Inflammatory macrophage (primary cell): ENCODE measurements around the gene CABP5.

Source experiments
- DNase-seq, 2 donors: peaks; one replicate each; pipeline ENCODE4 v3.0.0-alpha.2; 2020 to 2022

Gene CABP5

DNA sequence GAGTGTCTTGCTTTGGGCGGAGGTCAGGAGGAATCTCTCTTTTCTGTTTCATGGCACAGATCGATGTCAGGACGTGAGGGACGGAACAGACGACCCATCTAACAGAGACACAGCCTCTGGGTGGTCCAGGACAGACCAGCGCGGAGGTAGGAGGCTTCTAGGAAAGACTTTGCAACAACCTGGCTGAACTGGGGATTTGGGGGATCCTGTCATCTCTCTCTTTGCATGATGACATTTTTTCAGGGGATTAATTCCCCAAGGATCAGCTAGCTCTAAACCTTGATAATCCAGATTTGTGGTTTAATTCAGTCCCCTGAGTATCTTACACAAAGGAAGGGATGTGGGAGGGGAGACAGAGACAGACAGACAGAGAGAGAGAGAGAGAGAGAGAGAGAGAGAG, 14.4 kb downstream of the CABP5 start:
- no peak for DNase-seq

DNA sequence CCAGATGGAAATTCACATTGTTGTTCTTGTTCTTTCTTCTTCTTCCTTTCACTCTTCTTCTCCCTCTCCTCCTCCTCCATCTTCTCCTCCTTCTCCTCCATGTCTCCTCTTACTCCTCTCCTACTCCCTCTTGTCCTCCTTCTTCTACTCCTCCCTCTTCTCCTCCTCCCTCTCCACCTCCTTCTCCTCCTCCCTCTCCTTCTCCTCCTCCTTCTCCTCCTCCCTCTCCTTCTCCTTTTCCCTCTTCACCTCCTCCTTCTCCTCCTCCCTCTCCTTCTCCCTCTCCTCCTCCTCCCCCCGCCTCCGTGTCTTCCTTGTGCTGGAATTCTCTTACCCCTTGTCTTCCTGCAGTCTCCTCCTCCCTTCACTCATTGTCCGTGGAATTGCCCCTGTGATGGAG, 18.4 kb downstream of the CABP5 start:
- DNase-seq = no peak

DNA sequence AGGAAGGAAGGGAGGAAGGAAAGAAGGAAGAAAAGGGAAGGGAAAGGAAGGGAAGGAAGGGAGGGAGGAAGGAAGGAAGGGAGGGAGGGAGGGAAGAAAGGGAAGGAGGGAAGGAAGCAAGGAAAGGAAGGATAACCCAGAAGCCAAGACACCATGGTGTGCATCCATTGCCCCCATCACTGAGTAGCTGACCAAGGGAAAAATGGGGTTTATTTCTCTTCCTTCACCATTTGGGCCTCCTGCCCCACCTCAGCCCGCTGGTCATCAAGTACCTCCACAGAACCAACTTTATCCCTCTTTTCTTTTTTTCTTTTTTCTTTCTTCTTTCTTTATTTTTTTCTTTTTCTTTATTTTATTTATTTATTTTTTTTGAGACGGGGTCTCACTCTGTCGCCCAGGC, 20.4 kb downstream of the CABP5 start:
- no peak for DNase-seq

DNA sequence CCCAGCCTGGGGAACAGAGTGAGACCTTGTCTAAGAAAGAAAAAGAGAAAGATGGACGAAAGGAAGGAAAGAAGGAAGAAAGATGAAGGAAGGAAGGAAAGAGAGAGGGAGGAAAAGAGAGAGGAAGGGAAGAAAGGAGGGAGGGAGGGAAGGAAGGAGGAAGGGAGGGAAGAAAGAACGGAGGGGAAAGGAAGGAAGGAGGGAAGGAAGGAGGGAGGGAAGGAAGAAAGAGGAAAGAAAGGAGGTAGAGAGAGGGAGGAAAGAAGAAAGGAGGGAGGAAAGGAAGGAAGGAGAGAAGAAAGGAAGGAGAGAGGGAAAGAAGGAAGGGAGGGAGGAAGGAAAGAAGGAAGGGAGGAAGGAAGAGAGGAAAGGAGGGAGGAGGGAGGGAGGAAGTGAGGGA, 20.9 kb downstream of the CABP5 start:
- DNase-seq = no peak

DNA sequence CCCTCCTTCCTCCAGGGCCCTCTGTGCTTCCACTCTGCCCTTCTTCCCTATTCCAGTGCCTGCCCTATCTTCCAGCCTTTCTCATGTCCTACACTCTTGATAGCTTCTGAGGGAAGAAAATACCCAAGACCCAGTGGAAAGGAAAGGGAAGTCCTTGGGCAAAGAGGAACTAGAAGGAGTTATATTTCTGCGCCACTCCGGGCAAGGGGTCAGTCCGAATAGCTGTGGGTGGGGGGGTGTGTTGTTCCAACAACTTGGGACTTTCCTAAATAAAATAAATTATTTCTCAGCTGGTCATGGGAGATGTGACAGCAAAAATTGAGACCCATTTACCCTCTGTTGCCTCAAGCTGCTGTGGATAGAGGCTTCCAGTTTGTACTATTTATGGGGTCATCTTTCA, 23.2 kb downstream of the CABP5 start:
- DNase-seq = peak; percentile 30 to 44

DNA sequence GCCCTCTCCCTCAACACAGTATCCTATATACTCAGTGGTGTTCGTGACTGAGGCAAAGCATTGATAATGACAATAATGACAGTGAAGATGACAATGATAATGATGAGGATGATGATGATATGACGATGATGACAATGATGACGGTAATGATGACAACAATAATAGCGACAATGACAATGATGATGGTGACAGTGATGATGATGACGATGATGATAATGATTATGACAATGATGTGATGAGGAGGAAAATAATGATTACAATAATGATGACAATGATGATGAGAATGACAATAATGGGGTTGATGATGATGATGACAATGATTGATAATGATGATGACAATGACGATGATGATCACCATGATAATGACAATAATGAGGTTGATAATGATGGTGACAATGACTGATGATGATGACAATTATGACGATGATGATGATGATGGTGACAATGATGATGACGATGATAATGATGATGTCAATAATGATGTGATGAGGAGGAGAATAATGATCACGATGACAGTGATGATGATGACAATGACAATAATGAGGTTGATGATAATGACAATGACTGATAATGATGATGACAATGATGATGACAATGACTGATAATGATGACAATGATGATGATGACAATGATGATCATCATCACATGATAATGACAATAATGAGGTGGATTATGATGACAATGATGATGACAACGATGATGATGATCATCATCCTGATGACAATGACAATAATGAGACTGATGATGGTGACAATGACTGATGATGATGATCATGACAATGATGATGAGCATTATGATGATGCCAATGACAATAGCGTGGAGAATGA, 32.7 kb downstream of the CABP5 start:
- DNase-seq = no peak

DNA sequence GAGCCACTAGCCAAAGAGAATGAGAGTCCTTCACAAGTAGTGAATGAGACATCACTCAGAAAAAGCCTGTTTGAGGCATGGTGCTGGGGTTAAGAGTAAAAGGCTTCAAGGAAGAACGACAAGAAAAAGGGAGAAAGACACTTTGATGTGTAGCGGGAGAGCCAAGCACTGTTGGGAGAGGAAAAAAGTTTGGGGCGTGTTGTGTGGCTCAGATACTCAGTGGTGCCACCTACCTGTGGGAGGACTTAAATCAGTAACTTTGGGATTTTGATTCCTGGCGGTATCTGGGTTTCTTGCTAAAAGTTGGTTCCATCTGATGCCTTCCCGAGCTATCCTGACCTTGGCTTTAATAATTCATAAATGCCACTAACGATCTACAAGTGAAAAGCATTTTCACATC, 37.1 kb downstream of the CABP5 start:
- peak in 1 of 2 donors; percentile 1 for DNase-seq

DNA sequence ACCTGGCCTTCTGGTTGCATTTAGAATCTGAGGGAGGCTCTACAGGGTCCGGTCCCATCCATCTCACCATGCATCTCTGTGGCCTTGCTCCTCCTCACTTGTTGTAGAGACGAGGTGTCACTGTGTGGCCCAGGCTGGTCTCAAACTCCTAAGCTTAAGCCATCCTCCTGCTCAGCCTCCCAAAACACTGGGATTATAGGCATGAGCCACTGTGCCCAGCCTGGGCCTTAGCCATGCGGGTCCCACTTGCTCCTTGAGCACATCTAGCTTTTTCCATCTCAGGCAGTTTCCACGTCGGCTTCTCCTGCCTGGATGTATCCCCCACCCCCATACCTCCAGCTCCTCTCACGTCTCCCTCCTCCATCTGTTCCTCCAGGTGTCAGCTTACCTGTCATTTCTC, 39.6 kb downstream of the CABP5 start:
- no peak for DNase-seq

DNA sequence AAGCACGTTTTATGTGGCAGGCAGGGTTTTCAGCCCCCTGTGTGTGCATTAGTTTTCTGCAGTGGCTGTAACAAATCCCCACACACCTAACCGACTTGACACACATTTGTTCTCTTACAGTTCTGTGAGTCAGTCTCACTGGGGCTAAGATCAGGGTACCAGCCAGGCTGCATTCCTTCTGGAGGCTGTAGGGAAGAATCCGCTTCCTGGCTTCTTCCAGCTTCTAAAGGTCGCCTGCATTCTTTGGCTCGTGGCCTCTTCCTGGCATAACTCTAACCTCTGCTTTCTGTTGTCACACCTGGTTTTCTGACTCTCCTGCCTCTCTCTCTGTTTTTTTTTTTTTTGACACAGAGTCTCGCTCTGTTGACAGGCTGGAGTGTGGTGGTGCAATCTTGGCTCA, 43.0 kb downstream of the CABP5 start:
- DNase-seq = no peak

DNA sequence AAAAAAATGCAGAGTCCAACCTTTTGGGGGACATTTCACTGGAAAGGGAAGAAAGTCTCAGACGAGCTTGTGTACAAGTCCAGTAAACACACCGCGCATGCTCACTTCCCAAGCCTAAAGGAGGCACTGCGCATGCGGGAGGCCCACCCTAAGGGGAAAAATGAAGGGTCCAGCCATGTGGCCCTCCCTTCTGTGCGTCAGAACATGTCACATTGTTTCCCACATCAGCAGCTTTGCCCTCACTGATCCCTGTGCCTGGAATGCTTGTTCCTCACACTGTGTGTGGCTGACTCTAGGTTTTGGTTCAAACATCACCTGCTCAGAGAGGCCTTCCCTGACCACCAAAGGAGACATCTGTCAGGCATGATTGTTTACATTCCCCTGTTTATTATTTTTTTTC, 45.1 kb downstream of the CABP5 start:
- DNase-seq = no peak

DNA sequence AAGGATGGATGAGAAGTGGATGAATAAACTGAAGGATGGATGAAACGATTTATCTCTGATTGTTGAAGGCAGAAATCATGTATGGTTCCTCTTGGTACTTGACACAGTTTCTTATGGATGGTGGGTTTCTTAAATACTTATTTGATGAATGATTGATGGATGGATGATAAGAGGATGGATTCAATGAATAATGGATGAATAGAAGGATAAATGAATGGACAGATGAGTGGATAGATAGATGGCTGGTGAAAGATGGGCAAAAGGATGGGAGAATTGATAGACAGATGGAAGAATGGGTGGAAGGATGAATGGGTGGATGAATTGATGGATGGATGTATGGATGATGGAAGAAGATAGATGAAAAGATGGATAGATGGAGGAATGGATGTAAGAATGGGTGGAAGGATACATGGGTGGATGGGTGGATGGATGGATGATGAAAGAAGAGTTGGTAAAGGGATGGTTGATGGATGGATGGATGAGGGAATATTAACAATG, 47.6 kb downstream of the CABP5 start:
- no peak for DNase-seq

DNA sequence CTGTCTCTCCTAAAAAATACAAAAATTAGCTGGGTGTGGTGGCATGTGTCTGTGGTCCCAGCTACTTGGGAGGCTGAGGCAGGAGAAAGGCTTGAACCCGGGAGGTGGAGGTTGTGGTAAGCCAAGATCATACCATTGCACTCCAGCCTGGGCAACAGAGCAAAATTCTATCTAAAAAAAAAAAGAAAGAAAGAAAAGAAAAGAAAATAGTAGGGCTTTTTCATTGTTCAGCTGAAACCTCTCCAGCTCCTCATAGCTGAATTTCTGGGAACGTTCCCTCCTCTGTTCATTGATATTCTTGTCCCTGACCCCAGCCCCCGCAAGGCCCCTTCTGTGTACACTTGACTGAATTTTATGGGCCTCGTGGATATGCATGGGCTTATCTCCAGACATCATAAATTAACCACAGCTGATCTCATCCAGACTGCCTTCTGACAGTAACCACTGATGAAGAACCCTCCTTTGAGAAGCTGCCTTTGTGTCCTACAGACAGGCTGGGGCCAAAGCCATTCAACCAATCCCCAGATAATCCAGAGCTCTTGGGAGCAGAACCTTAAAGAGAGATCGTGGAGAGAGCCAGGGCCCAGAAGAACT, 49.6 kb downstream of the CABP5 start, which contains the start of gene ELSPBP1:
Gene ELSPBP1, plus strand, starts transcription at position 424 of the 594 bp plus-strand sequence. CDS start 14,036 bp downstream, outside the sequence.
- DNase-seq = no peak

DNA sequence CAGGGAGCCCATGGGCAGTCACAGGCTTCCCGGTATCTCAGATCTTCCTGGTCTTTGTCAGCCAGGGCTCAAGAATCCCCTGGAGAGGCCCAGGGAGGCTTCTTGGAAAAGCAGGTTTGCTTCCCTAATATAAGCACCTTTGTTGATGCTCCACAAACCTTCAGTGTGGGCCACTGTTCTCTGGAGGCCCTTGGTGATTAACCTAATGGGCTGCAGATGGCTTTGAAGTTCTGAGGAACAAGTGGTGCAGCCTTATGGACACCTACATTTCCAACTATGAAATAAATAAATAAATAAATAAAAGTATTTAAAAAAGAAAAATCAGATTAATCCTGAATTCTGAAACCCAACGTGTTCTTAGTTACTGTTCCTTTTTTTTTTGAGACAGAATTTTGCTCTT, 51.8 kb downstream of the CABP5 start, which contains the start of gene BSPH1:
Gene BSPH1, minus strand, starts transcription at position 101 of the 400 bp plus-strand sequence. Its CDS starts 89 bp downstream, at position 12.
- no peak for DNase-seq

DNA sequence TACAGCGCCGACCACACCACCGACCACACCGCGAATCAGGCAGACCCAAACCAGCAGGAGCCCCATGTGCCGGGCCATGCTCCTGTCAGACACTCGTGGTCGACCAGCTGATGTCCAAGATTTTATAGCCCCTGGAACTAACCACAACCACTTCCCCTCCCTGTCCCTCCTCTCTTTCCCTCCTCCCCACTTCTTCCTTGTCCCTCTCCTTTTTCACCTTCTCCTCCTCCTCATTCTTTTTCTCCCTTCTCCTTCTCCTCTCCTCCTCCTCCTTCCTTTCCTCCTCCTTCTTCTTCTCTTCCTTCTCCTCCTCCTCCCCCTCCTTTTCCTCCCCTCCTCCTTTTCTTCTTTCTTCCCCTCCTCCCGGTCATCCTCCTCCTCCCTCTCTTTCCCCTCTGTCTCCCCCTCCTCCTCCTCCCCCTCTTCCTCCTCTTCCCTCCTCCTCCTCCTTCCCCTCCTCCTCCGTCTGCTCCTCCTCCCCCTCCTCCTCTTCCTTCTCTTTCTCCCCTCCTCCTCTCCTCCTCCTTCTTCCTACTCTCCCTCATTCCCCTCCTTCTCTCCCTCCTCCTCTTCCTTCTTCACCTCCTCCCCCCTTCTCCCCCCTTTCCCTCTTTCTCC, 52.6 kb downstream of the CABP5 start:
- DNase-seq = no peak
